ENCODE measurements around the gene TINCR. TPM values are rescaled to one million over a fixed set of nuclear protein-coding genes. Genes with fewer than 3 reads are reported as not detected.

The TINCR gene
- total RNA-seq, 4 donors from 2014 or later: 13.2 to 45.3 (median 22.7) TPM; not detected in 1

DNA sequence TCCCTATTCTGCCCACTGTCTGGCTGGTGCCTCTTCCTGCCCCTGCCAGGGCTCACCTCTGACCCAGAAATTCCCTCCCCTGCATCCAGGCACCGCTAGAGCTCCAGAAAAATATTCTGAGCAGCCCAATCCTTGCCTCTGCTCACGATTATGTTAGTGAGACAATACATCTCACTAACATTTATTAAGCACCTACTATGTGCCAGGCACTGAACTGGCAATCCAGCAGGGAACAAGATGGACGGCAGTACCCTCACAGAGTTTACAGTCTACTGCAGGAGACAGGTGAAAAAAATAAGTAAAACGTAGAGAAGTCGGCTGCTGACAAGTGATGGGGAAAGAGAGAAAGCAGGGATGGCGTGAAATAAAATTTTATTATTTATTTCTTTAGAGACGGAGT is 5.5 kb downstream of the TINCR start:
- H3K9me3 ChIP-seq: peaks cover 4 to 7% of the 10 kb centered on the region in 2 donors
- TF ChIP-seq POLR2AphosphoS5 (IDR thresholded peaks at IDR 0.05): no peak
- TF ChIP-seq EP300 (IDR thresholded peaks at IDR 0.05; ENCODE audit: low read depth): no peak
- no peak for TF ChIP-seq POLR2A (IDR thresholded peaks at IDR 0.05)
- TF ChIP-seq, protein P1, sequence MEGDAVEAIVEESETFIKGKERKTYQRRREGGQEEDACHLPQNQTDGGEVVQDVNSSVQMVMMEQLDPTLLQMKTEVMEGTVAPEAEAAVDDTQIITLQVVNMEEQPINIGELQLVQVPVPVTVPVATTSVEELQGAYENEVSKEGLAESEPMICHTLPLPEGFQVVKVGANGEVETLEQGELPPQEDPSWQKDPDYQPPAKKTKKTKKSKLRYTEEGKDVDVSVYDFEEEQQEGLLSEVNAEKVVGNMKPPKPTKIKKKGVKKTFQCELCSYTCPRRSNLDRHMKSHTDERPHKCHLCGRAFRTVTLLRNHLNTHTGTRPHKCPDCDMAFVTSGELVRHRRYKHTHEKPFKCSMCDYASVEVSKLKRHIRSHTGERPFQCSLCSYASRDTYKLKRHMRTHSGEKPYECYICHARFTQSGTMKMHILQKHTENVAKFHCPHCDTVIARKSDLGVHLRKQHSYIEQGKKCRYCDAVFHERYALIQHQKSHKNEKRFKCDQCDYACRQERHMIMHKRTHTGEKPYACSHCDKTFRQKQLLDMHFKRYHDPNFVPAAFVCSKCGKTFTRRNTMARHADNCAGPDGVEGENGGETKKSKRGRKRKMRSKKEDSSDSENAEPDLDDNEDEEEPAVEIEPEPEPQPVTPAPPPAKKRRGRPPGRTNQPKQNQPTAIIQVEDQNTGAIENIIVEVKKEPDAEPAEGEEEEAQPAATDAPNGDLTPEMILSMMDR (IDR thresholded peaks at IDR 0.05): no peak
- no peaks in the 10 kb centered on the region for H3K36me3 ChIP-seq
- WGBS, 2 donors (ENCODE audit: low coverage in 1 of 2): 83 to 84% methylated on average over 7 of the region's 7 CpGs
- peaks cover 75% of the 10 kb centered on the region for H3K27me3 ChIP-seq
- H3K4me1 ChIP-seq: no peaks in the 10 kb centered on the region
- H3K4me3 ChIP-seq: no peak overlapping the region
- H3K27ac ChIP-seq: no peak overlapping the region
- in situ Hi-C loops (cut with MboI; ENCODE audit: low pct_ligation_motif_present in 1 of 4, low pct_unique_long_range_greater_than_20kb in 1 of 4, low sequenced_read_pairs in 3 of 4) (no loop called here), intact Hi-C loops (cut with DNase I; ENCODE audit: low total_unique reads) (no loop called here)
- no peak for DNase-seq

DNA sequence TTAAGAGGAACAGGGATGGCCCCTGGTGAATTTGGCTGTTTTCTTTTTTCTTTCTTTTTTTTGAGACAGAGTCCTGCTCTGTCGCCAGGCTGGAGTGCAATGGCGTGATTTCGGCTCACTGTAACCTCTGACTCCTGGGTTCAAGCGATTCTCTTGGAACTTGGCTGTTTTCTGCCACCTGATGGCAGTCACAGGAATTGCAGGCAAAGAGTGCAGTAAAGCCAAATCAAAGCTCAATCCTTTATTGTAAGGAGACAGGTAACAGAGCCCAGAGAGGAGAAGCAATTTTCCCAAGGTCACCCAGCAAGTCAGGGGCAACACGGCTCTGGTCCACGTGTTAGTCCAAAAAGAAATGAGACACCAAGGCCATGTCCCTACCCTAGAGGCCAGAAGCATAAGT is 6.2 kb downstream of the TINCR start:
- TF ChIP-seq, protein P1 (IDR thresholded peaks at IDR 0.05): peak in 3 of 5 experiments; percentile 19 to 38 (median 34)
- TF ChIP-seq POLR2A (IDR thresholded peaks at IDR 0.05): no peak
- no peak for DNase-seq
- H3K27ac ChIP-seq: no peak overlapping the region
- no peak overlapping the region for H3K4me3 ChIP-seq
- H3K36me3 ChIP-seq: no peaks in the 10 kb centered on the region
- H3K27me3 ChIP-seq: peaks cover 68% of the 10 kb centered on the region
- no peaks in the 10 kb centered on the region for H3K4me1 ChIP-seq
- H3K9me3 ChIP-seq: peaks cover 4 to 7% of the 10 kb centered on the region in 2 donors
- intact Hi-C loops (cut with DNase I; ENCODE audit: low total_unique reads) (no loop called here), in situ Hi-C loops (cut with MboI; ENCODE audit: low pct_ligation_motif_present in 1 of 4, low pct_unique_long_range_greater_than_20kb in 1 of 4, low sequenced_read_pairs in 3 of 4) (no loop called here)
- 64 to 74% methylated on average over 4 to 6 of the region's 6 CpGs for WGBS, 2 donors (ENCODE audit: low coverage in 1 of 2)

DNA sequence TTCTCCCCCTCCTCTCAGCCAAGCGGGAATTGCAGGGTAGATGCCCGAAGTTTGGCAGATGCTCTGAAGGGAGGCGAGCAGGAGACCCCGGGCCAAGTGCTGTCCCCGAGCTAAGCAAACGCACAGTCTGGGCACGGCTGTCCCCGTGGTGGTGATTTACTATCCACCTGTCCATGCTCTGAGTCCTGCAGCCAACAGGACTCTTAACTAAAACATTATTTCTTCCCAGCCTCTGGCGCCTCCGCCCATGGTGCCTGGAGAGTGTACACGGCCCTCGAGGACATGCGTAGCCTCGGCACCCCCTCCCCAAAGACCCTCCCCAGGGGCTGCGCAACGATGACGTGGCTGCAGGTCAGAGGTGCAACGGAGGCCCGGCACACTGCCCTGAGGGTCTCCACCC is 7.6 kb downstream of the TINCR start:
- in situ Hi-C loops (cut with MboI; ENCODE audit: low pct_ligation_motif_present in 1 of 4, low pct_unique_long_range_greater_than_20kb in 1 of 4, low sequenced_read_pairs in 3 of 4) (no loop called here), intact Hi-C loops (cut with DNase I; ENCODE audit: low total_unique reads) (no loop called here)
- 45% methylated on average over 17 of the region's 19 CpGs; no CpG with 5 or more reads in 1 of the 2 donors for WGBS, 2 donors (ENCODE audit: low coverage in 1 of 2)

DNA sequence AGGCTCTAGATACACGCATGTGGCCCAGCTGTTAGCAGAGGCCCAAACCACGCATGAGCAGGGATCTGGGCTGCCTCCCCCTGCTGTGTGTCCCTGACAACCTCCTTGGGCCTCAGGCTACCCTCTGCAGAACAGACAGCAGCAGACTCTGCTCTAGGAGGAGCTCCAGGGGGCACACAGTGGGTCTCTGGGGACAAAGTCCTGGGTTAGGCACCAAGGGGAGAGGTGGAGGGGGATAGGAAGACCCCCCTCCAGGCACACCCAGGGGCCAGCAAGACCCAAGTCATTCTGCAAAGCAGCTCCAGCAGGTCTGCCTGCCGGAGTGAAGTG is 8.0 kb downstream of the TINCR start:
- no peak for TF ChIP-seq EP300 (IDR thresholded peaks at IDR 0.05; ENCODE audit: low read depth)
- TF ChIP-seq, protein P1 (IDR thresholded peaks at IDR 0.05): no peak
- TF ChIP-seq POLR2A (IDR thresholded peaks at IDR 0.05): no peak
- no peak for TF ChIP-seq POLR2AphosphoS5 (IDR thresholded peaks at IDR 0.05)
- intact Hi-C loops (cut with DNase I; ENCODE audit: low total_unique reads) (no loop called here), in situ Hi-C loops (cut with MboI; ENCODE audit: low pct_ligation_motif_present in 1 of 4, low pct_unique_long_range_greater_than_20kb in 1 of 4, low sequenced_read_pairs in 3 of 4) (no loop called here)
- no peak for DNase-seq
- peaks cover 63% of the 10 kb centered on the region for H3K27me3 ChIP-seq
- WGBS, 2 donors (ENCODE audit: low coverage in 1 of 2): 33% methylated on average over 3 of the region's 3 CpGs; no CpG with 5 or more reads in 1 of the 2 donors
- no peaks in the 10 kb centered on the region for H3K4me1 ChIP-seq
- no peak overlapping the region for H3K4me3 ChIP-seq
- H3K36me3 ChIP-seq: no peaks in the 10 kb centered on the region
- H3K27ac ChIP-seq: no peak overlapping the region
- H3K9me3 ChIP-seq: peaks cover 4 to 7% of the 10 kb centered on the region in 2 donors

More for the DNA sequence above, 7.6 kb downstream of the TINCR start:
- no peak overlapping the region for H3K27ac ChIP-seq
- H3K36me3 ChIP-seq: no peaks in the 10 kb centered on the region
- TF ChIP-seq, protein P1 (IDR thresholded peaks at IDR 0.05): no peak
- H3K9me3 ChIP-seq: peaks cover 4 to 7% of the 10 kb centered on the region in 2 donors
- DNase-seq: no peak
- no peak overlapping the region for H3K4me3 ChIP-seq
- H3K27me3 ChIP-seq: peaks cover 64% of the 10 kb centered on the region
- no peaks in the 10 kb centered on the region for H3K4me1 ChIP-seq
